K562 (cell line): Measurements from ENCODE around the gene ZNF433. TPM values are rescaled to one million over a fixed set of nuclear protein-coding genes. Genes with fewer than 3 reads are reported as not detected.

Experiments used
- ATAC-seq: fragments of 200-7000 bp; cut with Tn5 transposase; 3 replicates; pipeline ENCODE4 v1.9.1; 2020; ENCODE audit warnings: moderate library complexity
- BruUV-seq: library from RNA; stranded (reverse); fragments of 400-500 nt; replicated peaks from 2 replicates; lab custom pipeline; 2021; lab: Mats Ljungman, UMichigan
- CTCF ChIA-PET: fragments of 300-600 bp; formaldehyde crosslinking; extraction: SDS; loops from one replicate; lab custom pipeline; 2021; ENCODE audit warnings: low intra/inter-chr PET ratio; lab: Yijun Ruan, JAX
- POLR2A ChIA-PET: fragments of 300-600, 350-650 bp; sonication (Branson Sonifier 250); formaldehyde crosslinking; extraction: SDS; loops from one replicate; lab custom pipeline; 2021; ENCODE audit warnings: antibody characterized with exemption, inconsistent platforms; lab: Yijun Ruan, JAX
- DNase-seq, 4 experiments: peaks; one replicate each; pipeline versions ENCODE4 v3.0.0 to v3.0.0-alpha.2; 2011 to 2018; ENCODE audit warnings: low spot score in 3 of 4, mixed read lengths in 3 of 4; ENCODE audit errors: extremely low read depth in 1 of 4
- FAIRE-seq: peaks from 2 replicates; lab custom pipeline; 2011; peaks lifted over from hg19 to GRCh38; lab: Jason Lieb, UNC
- H2AFZ ChIP-seq: 2 replicates; pipeline ENCODE4 v1.6.0; 2011; ENCODE audit warnings: low read depth, low read length, control low read depth, inconsistent platforms
- H3K27ac ChIP-seq: fragments of 200-600 bp; 3 replicates; pipeline ENCODE4 v1.8.0; 2011; ENCODE audit warnings: low read depth, mild to moderate bottlenecking, control low read depth, inconsistent platforms, low read length, moderate library complexity, mixed read lengths; ENCODE audit errors: extremely low read depth
- H3K27me3 ChIP-seq, 2 experiments: fragments of 300-600 bp in 1 of 2; 2 replicates in 1 of 2; 3 replicates in 1 of 2; pipeline versions ENCODE4 v1.6.0 to v1.8.0; 2011; ENCODE audit warnings: inconsistent platforms in 2 of 2, low read length in 2 of 2, mild to moderate bottlenecking in 1 of 2, mixed read lengths in 1 of 2, moderate library complexity in 1 of 2; ENCODE audit not compliant: control insufficient read depth in 2 of 2, insufficient read depth in 2 of 2
- H3K36me3 ChIP-seq: fragments of 300-600 bp; 3 replicates; pipeline ENCODE4 v1.8.0; 2011; ENCODE audit warnings: mild to moderate bottlenecking, low read length, inconsistent platforms; ENCODE audit not compliant: control insufficient read depth, insufficient read depth
- H3K4me1 ChIP-seq, 2 experiments: fragments of 200-600 bp in 1 of 2; replicated peaks in 1 of 2; 2 replicates in 1 of 2; 3 replicates in 1 of 2; pipeline versions ENCODE4 v1.5.1 to v1.8.0; 2011; ENCODE audit warnings: inconsistent platforms in 2 of 2, low read length in 2 of 2, mild to moderate bottlenecking in 1 of 2, mixed read lengths in 1 of 2, moderate library complexity in 1 of 2; ENCODE audit not compliant: control insufficient read depth in 2 of 2, insufficient read depth in 2 of 2
- H3K4me2 ChIP-seq: 2 replicates; pipeline ENCODE4 v1.6.1; 2011; ENCODE audit warnings: low read length, control low read depth, inconsistent platforms, mixed read lengths; ENCODE audit not compliant: insufficient read depth
- H3K4me3 ChIP-seq: fragments of 200-600 bp; sonication (generic), shearing (Covaris generic); 2 replicates; pipeline ENCODE4 v1.5.1; 2016; ENCODE audit warnings: control low read depth, inconsistent platforms
- H3K79me2 ChIP-seq: fragments of 200-600 bp; 3 replicates; pipeline ENCODE4 v1.8.0; 2011; ENCODE audit warnings: low read length, inconsistent platforms; ENCODE audit not compliant: control insufficient read depth, insufficient read depth
- H3K9ac ChIP-seq, 2 experiments: 2 replicates each; pipeline versions ENCODE4 v1.6.0 to v1.6.1; 2011; ENCODE audit warnings: low read depth in 2 of 2, low read length in 2 of 2, control low read depth in 1 of 2, inconsistent platforms in 1 of 2, mild to moderate bottlenecking in 1 of 2, mixed read lengths in 1 of 2; ENCODE audit not compliant: insufficient read depth in 1 of 2
- H3K9me1 ChIP-seq: one replicate; pipeline ENCODE4 v1.6.0; 2011; ENCODE audit warnings: inconsistent platforms, mild to moderate bottlenecking, low read length, moderate library complexity; ENCODE audit not compliant: control insufficient read depth, insufficient read depth
- H3K9me3 ChIP-seq: replicated peaks from 2 replicates; pipeline ENCODE4 v1.5.1; 2011; ENCODE audit warnings: low read depth, low read length, inconsistent platforms; ENCODE audit not compliant: control insufficient read depth, insufficient read depth
- H4K20me1 ChIP-seq: replicated peaks from 2 replicates; pipeline ENCODE4 v1.6.1; 2011; ENCODE audit warnings: low read length, inconsistent platforms, mixed read lengths; ENCODE audit not compliant: control insufficient read depth, insufficient read depth
- DEAF1 ChIP-seq: fragments of 450-650 bp; formaldehyde crosslinking; IDR thresholded peaks from 2 replicates; pipeline ENCODE4 v1.4.0; 2020; ENCODE audit warnings: mild to moderate bottlenecking, moderate library complexity
- KLF6 ChIP-seq: fragments of 250-450 bp; sonication (Bioruptor Pico); IDR thresholded peaks from 2 replicates; pipeline ENCODE4 v1.4.0; 2020; ENCODE audit warnings: mild to moderate bottlenecking, moderate library complexity, borderline replicate concordance
- MTA1 ChIP-seq: fragments of 450-650 bp; IDR thresholded peaks from 2 replicates; pipeline ENCODE4 v1.6.1; 2017; ENCODE audit warnings: borderline replicate concordance
- RAD21 ChIP-seq, 2 experiments: fragments of 250-450 bp in 1 of 2; fragments of 450-650 bp in 1 of 2; sonication (Bioruptor Pico) in 1 of 2; formaldehyde crosslinking in 1 of 2; IDR thresholded peaks in 1 of 2; conservative IDR thresholded peaks in 1 of 2; 2 replicates each; pipeline versions ENCODE4 v1.4.0 to v1.8.0; 2020 to 2022; ENCODE audit warnings: mild to moderate bottlenecking in 2 of 2, moderate library complexity in 1 of 2
- TAF9B ChIP-seq: fragments of 450-650 bp; IDR thresholded peaks from 2 replicates; pipeline ENCODE4 v1.6.1; 2018; ENCODE audit warnings: mild to moderate bottlenecking; ENCODE audit not compliant: partially characterized antibody
- TSHZ1 ChIP-seq: fragments of 250-450 bp; sonication (Bioruptor Pico); IDR thresholded peaks from 2 replicates; pipeline ENCODE4 v1.4.0; 2020; ENCODE audit warnings: mild to moderate bottlenecking, moderate library complexity
- ZBED1 ChIP-seq: IDR thresholded peaks from 2 replicates; pipeline ENCODE4 v1.6.1; 2014
- ZBTB33 ChIP-seq: sonication (generic); formaldehyde crosslinking; IDR thresholded peaks from 2 replicates; pipeline ENCODE4 v1.8.1; 2023; ENCODE audit warnings: mild to moderate bottlenecking, missing genetic modification reagents
- ZFP1 ChIP-seq: fragments of 450-650 bp; formaldehyde crosslinking; IDR thresholded peaks from 2 replicates; pipeline ENCODE4 v1.4.0; 2020; ENCODE audit warnings: mild to moderate bottlenecking, mixed read lengths
- ZNF239 ChIP-seq: fragments of 250-450 bp; sonication (Bioruptor Pico); IDR thresholded peaks from 2 replicates; pipeline ENCODE4 v1.4.0; 2020; ENCODE audit warnings: mild to moderate bottlenecking
- ZNF274 ChIP-seq: IDR thresholded peaks from 2 replicates; pipeline ENCODE4 v1.6.1; 2011; ENCODE audit warnings: low read depth, mild to moderate bottlenecking, low read length, moderate library complexity, borderline replicate concordance
- ZNF324 ChIP-seq: fragments of 250-450 bp; sonication (Bioruptor Pico); IDR thresholded peaks from 2 replicates; pipeline ENCODE4 v1.4.0; 2020; ENCODE audit warnings: mild to moderate bottlenecking
- ZNF75A ChIP-seq: fragments of 450-650 bp; formaldehyde crosslinking; IDR thresholded peaks from 2 replicates; pipeline ENCODE4 v1.4.0; 2020; ENCODE audit warnings: mild to moderate bottlenecking
- WGBS: fragments of 100-300 bp; shearing (Covaris generic); methylation state at CpG from one replicate; pipeline ENCODE4 v1.1.6; 2016; ENCODE audit warnings: low coverage, mixed read lengths; ENCODE audit not compliant: insufficient coverage; ENCODE audit errors: missing lambda C conversion rate; 5-methylcytosine and 5-hydroxymethylcytosine counted together
- in situ Hi-C: fragments of 300-500 bp; cut with MboI; formaldehyde crosslinking; loops from 4 replicates; pipeline ENCODE4 v1.15.0; 2018; ENCODE audit warnings: inconsistent platforms, mixed read lengths
- intact Hi-C: fragments of 100-400 bp; cut with micrococcal nuclease; formaldehyde crosslinking; loops from 2 replicates; pipeline ENCODE4 v1.14.2; 2022
- polyA plus RNA-seq, 8 experiments: library from polyadenylated mRNA; depleted of rRNA in 4 of 8; stranded (reverse) in 5 of 8; unstranded in 3 of 8; fragments of >200 nt; fragmentation: Nextera tagmentation in 2 of 8; fragmentation: Illumina TruSeq in 1 of 8; extraction: Ambion mirVana in 2 of 8; extraction: Trizol in 1 of 8; gene quantifications; 2 replicates each; pipeline versions ENCODE4 v1.2.1 to v1.2.3, GENCODE V29; 2011 to 2014; ENCODE audit warnings: inconsistent platforms in 1 of 8, missing spikeins in 1 of 8
- total RNA-seq, 7 experiments: library from RNA; depleted of rRNA in 6 of 7; stranded (reverse); fragments of >200 nt in 6 of 7; fragmentation: Illumina TruSeq in 2 of 7; extraction: Trizol in 2 of 7; gene quantifications; 2 replicates each; pipeline versions ENCODE4 v1.2.1 to v1.2.3, GENCODE V29; 2011 to 2021; ENCODE audit warnings: low replicate concordance in 1 of 7

The ZNF433 gene
- total and polyA plus RNA-seq, 9 of the 15 experiments (the other 6 are each of a cell fraction or from before 2014, with no cell fraction given) = 2.0 to 4.1 (median 2.9) TPM

DNA sequence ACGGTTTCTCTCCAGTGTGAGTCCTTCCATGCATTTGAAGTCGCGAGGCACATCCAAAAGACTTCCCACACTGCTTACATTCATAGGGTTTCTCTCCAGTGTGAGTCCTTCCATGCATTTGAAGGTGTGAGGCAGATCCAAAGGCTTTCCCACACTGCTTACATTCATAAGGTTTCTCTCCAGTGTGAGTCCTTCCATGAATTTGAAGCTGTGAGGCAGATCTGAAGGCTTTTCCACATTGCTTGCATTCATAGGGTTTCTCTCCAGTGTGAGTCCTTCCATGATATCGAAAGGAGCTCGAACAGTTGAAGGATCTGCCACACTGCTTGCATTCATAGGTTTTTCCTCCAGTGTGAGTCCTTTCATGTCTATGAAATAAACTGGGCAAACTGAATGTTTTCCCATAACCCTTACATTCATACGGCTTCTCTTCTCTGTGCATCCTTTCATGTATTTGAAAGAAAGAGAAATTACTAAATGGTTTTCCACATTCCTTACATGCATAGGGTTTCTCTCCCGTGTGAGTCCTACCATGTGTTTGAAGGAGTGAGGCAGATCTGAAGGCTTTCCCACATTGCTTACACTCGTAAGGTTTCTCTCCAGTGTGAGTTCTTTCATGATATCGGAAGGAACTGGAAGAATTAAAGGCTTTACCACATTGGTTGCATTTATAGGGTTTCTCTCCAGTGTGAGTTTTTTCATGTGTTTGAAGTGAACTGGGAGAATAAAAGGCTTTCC is 20.3 kb downstream of the ZNF433 start:
- Histone ChIP-seq H4K20me1 (no peaks in the 10 kb centered on the region), H2AFZ (no peak overlapping the region), H3K27ac (no peak overlapping the region), H3K79me2 (no peaks in the 10 kb centered on the region), H3K4me2 (no peak overlapping the region), H3K9ac (no peak overlapping the region), H3K27me3 (no peaks in the 10 kb centered on the region), H3K4me1 (no peaks in the 10 kb centered on the region), H3K4me3 (no peak overlapping the region), H3K9me1 (no peaks in the 10 kb centered on the region), H3K9me3 (peaks cover 12% of the 10 kb centered on the region), H3K36me3 (peaks cover 6% of the 10 kb centered on the region; the same call in 1 of the 3 replicates)
- WGBS = 43% methylated on average over 9 of the region's 9 CpGs
- no peak for ATAC-seq
- ChIA-PET POLR2A (no interaction called here), CTCF (interaction anchor here (0.6 kb wide), 1 partner anchor 16 kb away, joined by 4 read pairs; no protein-coding TSS in a partner anchor)
- no peak for FAIRE-seq
- no TSS peak for BruUV-seq
- no peak for DNase-seq
- intact Hi-C loops (no loop called here), in situ Hi-C loops (no loop called here)
- TF ChIP-seq ZNF239 (CRISPR knock-in tag) (no peak), ZBTB33 (CRISPR knock-in tag) (no peak), ZNF75A (CRISPR knock-in tag) (peak; percentile 95; the same call in 1 of the 2 replicates), ZNF324 (no peak), TAF9B (no peak), RAD21 (CRISPR knock-in tag; conservative IDR thresholded peaks at IDR 0.05 in 1 of 2, IDR thresholded peaks at IDR 0.05 in 1 of 2) (no peak), MTA1 (no peak), DEAF1 (CRISPR knock-in tag) (no peak), KLF6 (CRISPR knock-in tag) (no peak), TSHZ1 (CRISPR knock-in tag) (no peak), ZBED1 (no peak), ZFP1 (CRISPR knock-in tag) (no peak), ZNF274 (0 out of 2 replicates have a peak, but pooled peaks have one; percentile 68)
